H1 (cell line): ENCODE results near the gene TTC4. TPM values are rescaled to one million over a fixed set of nuclear protein-coding genes. Genes with fewer than 3 reads are reported as not detected.

Experiments
- CHD7 ChIP-seq: fragments of 300-600 bp; sonication (generic); IDR thresholded peaks from 2 replicates; pipeline ENCODE4 v1.7.1; 2012; ENCODE audit warnings: low read length, moderate library complexity, mild to moderate bottlenecking, inconsistent platforms; ENCODE audit not compliant: insufficient replicate concordance
- FOSL1 ChIP-seq: IDR thresholded peaks from 2 replicates; pipeline ENCODE4 v1.6.1; 2011; ENCODE audit warnings: mild to moderate bottlenecking, low read depth, low read length, moderate library complexity; ENCODE audit not compliant: insufficient read depth
- polyA plus RNA-seq, 7 experiments: library from polyadenylated mRNA; depleted of rRNA in 3 of 7; stranded (reverse) in 5 of 7; unstranded in 2 of 7; fragments of >200 nt in 5 of 7; fragments of 200-250 nt in 2 of 7; gene quantifications; 1 replicate in 5 of 7; 2 replicates in 1 of 7; 4 replicates in 1 of 7; pipeline versions ENCODE4 v1.2.1 to v1.2.3, GENCODE V29; 2011 to 2013; ENCODE audit warnings: missing spikeins in 2 of 7, mixed read lengths in 2 of 7
- total RNA-seq: library from RNA; stranded (reverse); fragmentation: NEBNext Ultra II Directional; extraction: Animal tissue kit (Norgen Biotek cat#: 25700); gene quantifications from 2 replicates; pipeline ENCODE4 v1.2.1, GENCODE V29; 2021

TTC4 gene
- total and polyA plus RNA-seq, 2 of the 8 experiments (the other 6 are each of a cell fraction or from before 2014, with no cell fraction given), result 21.0 to 25.1 TPM

- TF ChIP-seq CHD7 (no peak), FOSL1 (no peak)
These were observed 32.2 kb upstream of the TTC4 start (continued) for GRCh38 chr1:54683453-54683852.
